Loucy (cell line): ENCODE data around the gene ANO6.

Experiments used
- H2AFZ ChIP-seq: fragments of 200-600 bp; sonication (generic); 2 replicates; pipeline ENCODE4 v1.6.0; 2016; ENCODE audit warnings: antibody characterized with exemption, mild to moderate bottlenecking, low read length, moderate library complexity
- H3F3A ChIP-seq: fragments of 200-600 bp; 2 replicates; pipeline ENCODE4 v1.6.0; 2016; ENCODE audit warnings: antibody characterized with exemption, low read depth, mild to moderate bottlenecking
- H3K27me3 ChIP-seq: fragments of 200-600 bp; sonication (generic); 2 replicates; pipeline ENCODE4 v1.6.1; 2014; ENCODE audit warnings: low read length, mild to moderate bottlenecking; ENCODE audit not compliant: insufficient read depth, poor library complexity, severe bottlenecking
- H3K36me3 ChIP-seq: fragments of 200-600 bp; sonication (generic); 2 replicates; pipeline ENCODE4 v1.6.1; 2016; ENCODE audit warnings: low read length; ENCODE audit not compliant: insufficient read depth
- H3K4me1 ChIP-seq: fragments of 200-600 bp; sonication (generic); 2 replicates; pipeline ENCODE4 v1.5.1; 2014; ENCODE audit warnings: low read length, mild to moderate bottlenecking; ENCODE audit not compliant: insufficient read depth, poor library complexity, severe bottlenecking
- H3K4me2 ChIP-seq: fragments of 200-600 bp; sonication (generic); 2 replicates; pipeline ENCODE4 v1.6.0; 2014; ENCODE audit warnings: antibody characterized with exemption, low read length, low read depth, mild to moderate bottlenecking; ENCODE audit not compliant: poor library complexity, severe bottlenecking
- H3K4me3 ChIP-seq: fragments of 200-600 bp; sonication (generic); 2 replicates; pipeline ENCODE4 v1.5.1; 2014; ENCODE audit warnings: low read length, mild to moderate bottlenecking, mixed read lengths; ENCODE audit not compliant: poor library complexity, severe bottlenecking
- H3K79me2 ChIP-seq: fragments of 200-600 bp; sonication (generic); 2 replicates; pipeline ENCODE4 v1.6.1; 2014; ENCODE audit warnings: low read length; ENCODE audit not compliant: insufficient read depth
- H3K9ac ChIP-seq: fragments of 200-600 bp; sonication (generic); 2 replicates; pipeline ENCODE4 v1.6.0; 2014; ENCODE audit warnings: mild to moderate bottlenecking, low read depth, low read length, moderate library complexity; ENCODE audit not compliant: poor library complexity, severe bottlenecking
- H3K9me2 ChIP-seq: fragments of 200-600 bp; sonication (generic); replicated peaks from 2 replicates; pipeline ENCODE4 v1.6.1; 2016; ENCODE audit warnings: low read depth, low read length, mixed read lengths
- H3K9me3 ChIP-seq: fragments of 200-600 bp; sonication (generic); 2 replicates; pipeline ENCODE4 v1.6.1; 2014; ENCODE audit warnings: mild to moderate bottlenecking, antibody characterized with exemption, low read length, low read depth; ENCODE audit not compliant: insufficient read depth
- H4K20me1 ChIP-seq: fragments of 200-600 bp; sonication (generic); 2 replicates; pipeline ENCODE4 v1.6.0; 2014; ENCODE audit warnings: antibody characterized with exemption, low read length, mild to moderate bottlenecking; ENCODE audit not compliant: insufficient read depth, poor library complexity, severe bottlenecking
- CTCF ChIP-seq: fragments of 200-600 bp; sonication (generic); conservative IDR thresholded peaks from 2 replicates; pipeline ENCODE4 v1.5.1; 2014; ENCODE audit warnings: mild to moderate bottlenecking, antibody characterized with exemption, low read length
- EZH2phosphoT487 ChIP-seq: fragments of 200-600 bp; IDR thresholded peaks from 2 replicates; pipeline ENCODE4 v1.6.1; 2018; ENCODE audit warnings: antibody characterized with exemption, mild to moderate bottlenecking, moderate library complexity, borderline replicate concordance

Gene ANO6

GRCh38 chr12:45435945-45436710 lies 220.2 kb downstream of the ANO6 start:
- H3K4me2 ChIP-seq = no peak overlapping the region
- H3K36me3 ChIP-seq = no peaks in the 10 kb centered on the region
- H3K4me3 ChIP-seq = no peak overlapping the region
- H2AFZ ChIP-seq = peak overlapping the region; percentile 37; the same call in 1 of the 2 replicates
- no peaks in the 10 kb centered on the region for H4K20me1 ChIP-seq
- peaks cover 10% of the 10 kb centered on the region for H3K4me1 ChIP-seq
- no peaks in the 10 kb centered on the region for H3K9me2 ChIP-seq
- H3K9me3 ChIP-seq = no peaks in the 10 kb centered on the region
- H3K27me3 ChIP-seq = no peaks in the 10 kb centered on the region
- no peak overlapping the region for H3K9ac ChIP-seq
- no peaks in the 10 kb centered on the region for H3K79me2 ChIP-seq
- H3F3A ChIP-seq = no peaks in the 10 kb centered on the region
- TF ChIP-seq EZH2phosphoT487 (no peak), CTCF (no peak)

- Histone ChIP-seq H3F3A (no peaks in the 10 kb centered on the region), H2AFZ (no peak overlapping the region), H3K4me3 (no peak overlapping the region), H3K9me2 (no peaks in the 10 kb centered on the region), H4K20me1 (no peaks in the 10 kb centered on the region), H3K9ac (no peak overlapping the region), H3K79me2 (no peaks in the 10 kb centered on the region), H3K9me3 (peaks cover 9% of the 10 kb centered on the region; the same call in 1 of the 2 replicates), H3K27me3 (no peaks in the 10 kb centered on the region), H3K4me1 (peaks cover 9% of the 10 kb centered on the region), H3K36me3 (no peaks in the 10 kb centered on the region), H3K4me2 (no peak overlapping the region)
- TF ChIP-seq EZH2phosphoT487 = no peak
- no peak for TF ChIP-seq CTCF
These were observed 223.1 kb downstream of the ANO6 start for GRCh38 chr12:45439039-45439438.

- Histone ChIP-seq H2AFZ (no peak overlapping the region), H3K9me2 (no peaks in the 10 kb centered on the region), H3K36me3 (no peaks in the 10 kb centered on the region), H3K9me3 (peaks cover 9% of the 10 kb centered on the region; the same call in 1 of the 2 replicates), H3K27me3 (no peaks in the 10 kb centered on the region), H4K20me1 (no peaks in the 10 kb centered on the region), H3K9ac (no peak overlapping the region), H3K4me1 (no peaks in the 10 kb centered on the region), H3F3A (no peaks in the 10 kb centered on the region), H3K79me2 (no peaks in the 10 kb centered on the region), H3K4me2 (no peak overlapping the region), H3K4me3 (no peak overlapping the region)
- TF ChIP-seq EZH2phosphoT487 (no peak), CTCF (no peak)
These were observed 230.1 kb downstream of the ANO6 start for GRCh38 chr12:45446013-45446412.
